GM06990 (cell line): Measurements from ENCODE around the gene SUPT20HL2.

Source experiments
- DNase-seq: peaks from one replicate; pipeline ENCODE4 v3.0.0-alpha.2; 2011; ENCODE audit not compliant: insufficient read length; ENCODE audit errors: extremely low read depth
- H3K27me3 ChIP-seq: replicated peaks from 2 replicates; pipeline ENCODE4 v1.6.0; 2011; ENCODE audit warnings: low read length; ENCODE audit not compliant: control insufficient read depth, insufficient read depth
- H3K36me3 ChIP-seq: 2 replicates; pipeline ENCODE4 v1.5.1; 2011; ENCODE audit warnings: low read length; ENCODE audit not compliant: control insufficient read depth, insufficient read depth
- H3K4me3 ChIP-seq: replicated peaks from 2 replicates; pipeline ENCODE4 v1.5.1; 2011; ENCODE audit warnings: low read depth, mild to moderate bottlenecking, control low read depth, low read length
- CTCF ChIP-seq: IDR thresholded peaks from 2 replicates; pipeline ENCODE4 v1.5.1; 2011; ENCODE audit warnings: low read length, control low read depth, mild to moderate bottlenecking, inconsistent platforms; ENCODE audit not compliant: insufficient read depth, poor library complexity, severe bottlenecking

The SUPT20HL2 gene

GRCh38 chrX:24347881-24348280 lies 34.0 kb upstream of the SUPT20HL2 start:
- Histone ChIP-seq H3K36me3 (no peaks in the 10 kb centered on the region), H3K4me3 (no peak overlapping the region), H3K27me3 (no peaks in the 10 kb centered on the region)
- no peak for TF ChIP-seq CTCF
- DNase-seq, result no peak

- no peaks in the 10 kb centered on the region for H3K27me3 ChIP-seq
- no peak for TF ChIP-seq CTCF
- no peak for DNase-seq
Measured at GRCh38 chrX:24343719-24344118, 29.9 kb upstream of the SUPT20HL2 start.

DNA sequence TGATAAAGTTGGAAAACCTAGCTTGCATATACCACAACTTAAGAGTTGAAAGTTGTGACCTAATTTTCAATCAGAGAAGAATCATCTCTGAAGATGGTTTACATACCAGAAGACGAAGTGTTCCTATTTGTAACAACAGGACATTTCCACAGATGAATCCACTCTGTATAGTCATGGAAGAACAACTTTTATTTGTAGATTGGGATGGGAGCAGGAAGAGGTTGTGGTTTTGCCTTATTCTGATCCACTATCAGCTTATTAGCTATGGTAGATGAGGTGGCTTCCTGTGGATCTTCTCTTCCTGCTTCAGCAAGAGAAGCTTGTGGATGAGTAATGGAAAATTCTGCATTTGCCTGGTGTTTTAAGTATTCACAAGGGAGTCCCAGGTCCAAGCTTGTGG lies 27.9 kb upstream of the SUPT20HL2 start:
- no peak overlapping the region for H3K4me3 ChIP-seq
- H3K27me3 ChIP-seq, result no peaks in the 10 kb centered on the region
- H3K36me3 ChIP-seq, result no peaks in the 10 kb centered on the region
- no peak for DNase-seq
- TF ChIP-seq CTCF, result no peak

More at GRCh38 chrX:24343719-24344118, 29.9 kb upstream of the SUPT20HL2 start:
- Histone ChIP-seq H3K4me3 (no peak overlapping the region), H3K36me3 (no peaks in the 10 kb centered on the region)

DNA sequence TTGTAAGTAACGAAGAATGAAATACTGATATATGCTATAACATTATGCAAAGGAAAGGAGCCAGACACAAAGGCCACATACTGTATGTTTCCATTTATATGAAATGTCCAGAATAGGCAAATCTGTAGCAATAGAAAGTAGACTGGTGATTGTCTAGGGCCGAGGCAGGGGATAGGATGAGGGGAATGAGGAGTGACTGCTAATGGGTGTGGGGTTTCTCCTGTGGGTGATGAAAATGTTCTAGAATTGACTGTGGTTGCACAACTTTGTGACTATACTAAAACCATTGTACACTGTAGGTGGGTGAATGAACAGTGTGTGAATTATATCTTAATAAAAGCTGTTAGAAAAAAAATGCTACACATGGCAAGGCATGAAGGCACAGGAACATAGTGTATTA lies 26.6 kb upstream of the SUPT20HL2 start:
- Histone ChIP-seq H3K4me3 (no peak overlapping the region), H3K36me3 (no peaks in the 10 kb centered on the region), H3K27me3 (no peaks in the 10 kb centered on the region)
- no peak for DNase-seq
- TF ChIP-seq CTCF, result no peak

DNA sequence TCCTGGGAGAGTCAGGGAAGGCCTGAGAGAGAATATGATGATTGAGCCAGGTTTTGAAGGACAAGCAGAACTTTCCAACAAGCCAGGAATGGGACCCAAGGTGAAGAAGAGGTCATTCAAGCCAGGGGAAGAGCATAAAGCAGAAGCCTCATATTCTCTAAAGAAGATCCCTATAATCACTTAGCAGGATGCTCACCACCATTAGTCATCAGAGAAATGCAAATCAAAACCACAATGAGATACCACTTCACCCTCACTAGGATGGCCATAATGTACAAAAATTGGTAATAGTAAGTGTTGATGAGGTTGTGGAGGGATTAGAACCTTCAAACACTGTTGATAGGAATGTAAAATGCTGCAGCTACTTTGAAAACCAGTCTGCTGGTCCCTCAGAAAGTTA lies 26.0 kb upstream of the SUPT20HL2 start:
- no peak for TF ChIP-seq CTCF
- H3K27me3 ChIP-seq, result no peaks in the 10 kb centered on the region
- no peak overlapping the region for H3K4me3 ChIP-seq
- no peaks in the 10 kb centered on the region for H3K36me3 ChIP-seq
- no peak for DNase-seq

DNA sequence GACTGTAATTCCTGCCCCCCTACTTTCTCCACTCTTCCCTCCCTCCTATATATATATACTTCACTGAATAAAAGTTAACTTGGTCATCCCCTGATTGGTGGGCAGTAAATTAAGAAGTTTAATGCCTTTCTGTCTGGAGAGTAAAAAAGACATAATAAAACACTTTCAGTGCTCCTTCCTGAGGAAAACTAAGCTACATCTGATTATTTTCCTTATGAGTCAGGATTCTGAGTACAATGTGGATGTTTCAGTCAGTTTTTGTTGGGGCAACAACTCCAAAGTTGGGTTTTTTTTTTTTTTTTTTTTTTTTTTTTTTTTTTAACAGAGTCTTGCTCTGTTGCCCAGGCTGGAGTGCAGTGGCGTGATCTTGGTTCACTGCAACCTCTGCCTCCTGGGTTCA lies 22.0 kb upstream of the SUPT20HL2 start:
- no peak for TF ChIP-seq CTCF
- no peaks in the 10 kb centered on the region for H3K36me3 ChIP-seq
- no peak for DNase-seq
- H3K27me3 ChIP-seq, result peaks cover 3% of the 10 kb centered on the region
- no peak overlapping the region for H3K4me3 ChIP-seq
